HG03135 (cell line): ENCODE results near the gene CCDC150.
"Not testable (repeated sequence)": the region's sequence is repeated elsewhere in the genome, so short reads cannot be mapped to it uniquely, and the experiment has no call there.

Source experiments
- ATAC-seq: cut with Tn5 transposase; IDR thresholded peaks from one replicate; pipeline ENCODE4 v1.9.1; 2021; ENCODE audit warnings: mild to moderate bottlenecking, moderate library complexity; ENCODE audit not compliant: unreplicated experiment

Gene CCDC150

DNA sequence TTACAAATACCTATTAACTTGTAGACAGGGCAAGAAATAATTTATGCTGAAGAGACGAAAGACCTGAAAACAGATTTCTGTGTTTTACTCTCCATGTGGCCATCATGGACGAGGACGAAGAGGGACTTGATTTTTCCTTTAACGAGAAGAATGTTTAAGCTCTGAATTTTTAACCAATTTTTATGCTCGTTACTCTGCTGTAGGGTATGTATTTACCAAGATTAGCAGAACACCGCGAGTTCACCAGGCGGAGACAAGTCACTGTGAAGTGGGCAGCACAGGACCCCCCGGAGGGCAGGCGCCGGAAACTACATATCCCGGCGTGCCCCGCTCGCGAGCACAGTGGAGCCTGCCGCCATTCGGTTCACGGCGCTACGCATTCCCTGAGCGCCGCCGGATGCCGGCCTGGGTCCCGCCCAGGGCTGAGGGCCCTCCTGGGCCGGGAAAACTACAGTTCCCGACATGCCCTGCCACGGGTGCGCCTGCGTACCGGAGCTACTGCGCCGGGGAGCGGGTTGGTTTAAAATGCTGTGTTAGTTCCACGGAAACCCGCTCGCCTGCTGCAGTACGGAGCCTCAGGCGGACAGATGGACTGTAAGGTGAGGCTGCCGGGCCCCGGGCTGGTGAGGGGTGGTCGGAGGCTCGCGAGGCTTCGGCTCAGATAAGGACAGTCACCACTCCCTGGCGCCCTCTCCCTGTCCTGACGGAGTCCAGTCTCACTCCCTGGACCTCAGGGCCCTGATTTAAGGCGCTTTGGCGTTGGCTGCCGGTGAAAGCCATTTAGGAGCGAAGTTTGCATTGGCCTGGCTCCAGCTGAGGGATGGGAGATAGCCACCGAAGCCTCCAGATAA, at the start of gene CCDC150:
Gene CCDC150, plus strand, starts transcription at position 536 of the 851 bp plus-strand sequence. Its CDS starts 52 bp downstream, at position 588.
- peak; percentile 100 for ATAC-seq

DNA sequence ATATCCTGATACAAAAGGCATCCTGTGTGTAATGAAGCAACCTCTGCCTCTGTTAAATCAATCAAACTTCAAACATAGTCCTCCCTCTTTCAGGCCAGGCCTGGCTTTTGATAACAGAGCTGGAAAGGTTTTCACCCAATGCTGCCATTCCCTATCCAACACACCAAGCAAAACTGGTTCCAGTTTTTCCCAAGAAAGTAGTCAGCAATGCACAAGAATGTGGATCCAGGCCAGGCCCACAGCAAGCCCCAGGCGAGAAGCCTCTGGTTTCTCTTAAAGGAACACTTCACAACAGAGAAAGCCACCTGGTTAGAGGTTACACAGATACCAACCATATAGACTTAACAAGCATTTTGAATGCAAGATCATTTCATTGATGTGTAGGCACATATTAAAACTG, 49.2 kb upstream of the CCDC150 start:
- no peak for ATAC-seq

DNA sequence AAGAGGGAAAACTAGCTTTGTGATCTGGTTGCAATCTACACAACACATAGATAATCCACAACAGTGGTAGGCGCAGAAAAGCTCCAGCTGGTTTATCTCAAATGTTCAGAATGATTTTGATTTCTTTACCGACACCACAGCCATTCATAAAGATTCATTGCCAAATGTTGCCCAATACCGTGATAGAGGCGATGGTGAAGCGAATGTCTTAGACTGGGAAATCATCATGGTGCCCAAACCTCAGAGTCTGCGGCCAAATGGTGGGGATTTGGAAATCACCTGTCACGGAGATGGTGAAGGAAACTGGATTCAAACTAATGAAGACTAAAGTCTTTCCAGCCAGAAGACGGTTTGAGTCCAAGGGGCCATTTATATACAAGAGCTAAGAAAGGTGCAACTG, 48.5 kb upstream of the CCDC150 start:
- ATAC-seq = no peak

DNA sequence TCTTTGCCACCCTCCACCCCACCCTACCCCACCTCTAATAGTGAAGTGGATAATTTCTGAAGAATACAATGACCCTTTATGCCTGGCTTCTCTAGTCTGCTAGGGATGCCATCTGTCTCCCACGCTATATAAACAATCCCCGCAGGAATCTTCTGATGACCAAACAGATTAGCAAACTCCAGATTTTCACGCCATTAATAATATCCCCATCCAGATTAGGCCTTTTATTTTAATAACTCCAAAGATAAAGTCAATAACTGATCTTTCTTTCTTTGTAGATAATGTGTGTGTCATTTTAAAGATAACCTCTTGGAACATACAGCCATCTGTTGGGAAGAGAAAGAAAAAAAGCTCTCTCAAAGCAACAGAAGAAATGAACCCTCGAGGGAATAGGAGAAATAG, 47.9 kb upstream of the CCDC150 start:
- no peak for ATAC-seq

DNA sequence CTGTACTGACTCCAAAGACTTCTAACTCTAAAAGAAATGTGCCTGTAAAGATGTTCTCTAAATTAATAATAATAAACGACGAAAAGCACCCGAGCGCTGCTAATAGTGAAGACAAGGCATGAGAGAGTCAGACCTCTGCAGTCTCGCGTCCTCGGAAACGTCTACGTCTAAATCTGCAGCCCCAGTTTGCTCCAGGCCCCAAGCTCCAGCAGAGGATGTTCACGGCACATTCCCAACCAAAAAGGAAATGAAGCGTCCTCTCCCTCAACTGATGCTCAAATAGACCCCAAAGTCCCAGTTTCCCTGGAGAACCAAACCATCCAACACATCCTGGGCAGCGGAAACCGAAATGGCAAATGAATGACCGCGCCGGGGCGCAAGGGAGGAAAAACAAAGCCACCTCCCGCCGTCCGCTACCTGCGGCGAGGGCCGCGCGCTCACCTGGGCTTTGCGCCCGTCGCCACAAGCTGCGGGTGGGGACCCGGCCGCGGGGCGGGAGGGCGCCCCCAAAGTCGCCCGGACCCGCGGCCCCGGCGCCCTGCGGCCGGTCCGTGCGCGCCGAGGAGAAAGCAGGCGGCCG, 47.1 kb upstream of the CCDC150 start:
- ATAC-seq = peak; percentile 18

DNA sequence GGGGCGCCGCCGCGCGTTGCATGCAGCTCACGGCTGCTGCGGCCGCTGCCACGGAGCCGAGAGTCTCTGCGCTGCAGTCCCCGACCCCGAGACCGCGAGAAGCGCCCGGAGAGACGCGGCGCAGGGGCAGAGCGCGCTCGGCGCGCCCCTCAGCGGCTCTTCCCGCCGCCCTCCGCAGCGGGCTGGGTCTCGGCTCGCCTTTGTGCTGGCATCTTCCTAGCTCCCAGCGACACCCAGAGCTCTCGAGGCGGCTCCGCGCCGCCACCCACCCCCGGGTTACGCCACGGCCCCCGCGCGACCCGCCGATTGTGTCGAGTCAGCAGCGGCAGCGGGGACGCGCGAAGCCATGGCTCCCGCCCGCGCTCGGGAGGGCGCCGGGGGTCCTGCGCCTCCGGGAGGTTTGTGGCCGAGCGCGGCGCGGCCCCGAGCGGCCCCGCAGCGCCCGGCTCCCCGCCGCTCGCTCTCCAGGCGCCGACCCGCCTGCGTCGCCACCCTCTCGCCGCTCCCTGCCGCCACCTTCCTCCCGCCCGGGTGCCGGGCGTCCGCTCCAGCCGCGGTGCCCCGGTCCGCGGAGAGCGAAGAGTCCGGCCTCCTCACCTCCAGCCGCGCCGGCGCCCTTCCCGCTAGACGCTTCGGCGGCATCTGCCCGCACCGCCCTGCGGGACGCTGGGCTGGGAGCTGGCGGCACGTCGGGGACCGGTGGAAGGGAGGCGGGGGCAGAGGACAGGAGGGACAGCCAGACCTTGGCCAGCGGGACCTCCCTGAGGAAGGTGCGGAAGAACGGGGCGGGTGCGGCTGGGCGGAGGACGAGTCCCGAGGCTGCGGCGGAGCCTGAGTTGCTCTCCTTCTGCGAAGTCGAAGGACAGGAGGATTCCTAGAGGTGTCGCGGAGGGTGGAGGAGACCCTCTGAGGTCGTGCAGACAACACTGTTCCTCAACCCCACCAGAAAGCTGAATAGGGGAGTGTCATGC, 46.3 kb upstream of the CCDC150 start, which contains the start of gene HECW2:
Gene HECW2, minus strand, starts transcription at position 644 of the 971 bp plus-strand sequence.
- peak; percentile 59 for ATAC-seq

DNA sequence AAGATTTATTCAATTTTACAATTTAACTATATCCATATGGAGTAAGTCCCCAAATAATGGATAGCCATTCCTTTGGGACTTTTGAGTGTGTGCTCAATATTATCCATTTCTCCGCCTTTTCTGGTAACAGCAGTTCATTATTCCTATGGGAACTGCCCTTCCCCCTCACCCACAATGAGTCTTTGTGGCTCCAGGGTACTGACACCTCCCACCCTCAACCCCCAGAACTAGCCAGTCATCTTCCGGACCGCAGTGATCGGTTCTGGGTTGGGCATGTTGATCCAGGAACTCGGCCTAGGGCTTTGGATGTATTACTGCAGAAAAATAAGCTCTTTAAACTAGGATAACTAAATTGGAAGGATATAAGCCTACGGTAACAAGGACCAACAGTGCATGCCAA, 45.4 kb upstream of the CCDC150 start:
- no peak for ATAC-seq

DNA sequence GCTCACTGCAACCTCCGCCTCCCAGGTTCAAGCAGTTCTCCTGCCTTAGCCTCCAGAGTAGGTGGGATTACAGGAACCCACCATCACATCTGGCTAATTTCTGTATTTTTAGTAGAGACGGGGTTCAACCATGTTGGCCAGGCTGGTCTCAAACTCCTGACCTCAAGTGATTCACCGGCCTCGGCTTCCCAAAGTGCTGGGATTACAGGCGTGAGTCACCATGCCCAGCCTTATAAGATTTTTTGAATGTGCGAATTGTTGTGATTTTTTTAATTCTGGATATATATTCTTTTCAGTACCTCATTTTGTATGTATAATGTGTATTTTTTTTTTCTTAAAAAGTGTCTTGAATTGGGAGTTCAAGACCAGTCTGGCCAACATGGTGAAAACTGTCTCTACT, 42.0 kb upstream of the CCDC150 start:
- no peak for ATAC-seq

DNA sequence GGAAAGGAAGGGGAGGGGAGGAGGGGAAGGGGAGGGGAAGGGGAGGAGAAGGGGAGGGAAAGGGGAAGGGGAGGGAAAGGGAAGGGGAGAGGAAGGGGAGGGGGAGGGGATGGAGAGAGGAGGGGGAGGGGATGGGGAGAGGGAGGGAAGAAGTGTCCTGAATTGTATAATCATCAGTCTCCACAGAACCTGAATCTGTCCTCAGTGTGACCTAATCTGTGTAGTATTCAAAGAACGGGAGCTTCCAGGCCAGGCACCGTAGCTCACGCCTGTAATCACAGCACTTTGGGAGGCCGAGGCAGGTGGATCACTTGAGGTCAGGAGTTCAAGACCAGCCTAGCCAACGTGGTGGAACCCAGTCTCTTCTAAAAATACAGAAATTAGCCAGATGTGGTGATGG, 41.1 kb upstream of the CCDC150 start:
- no peak for ATAC-seq

DNA sequence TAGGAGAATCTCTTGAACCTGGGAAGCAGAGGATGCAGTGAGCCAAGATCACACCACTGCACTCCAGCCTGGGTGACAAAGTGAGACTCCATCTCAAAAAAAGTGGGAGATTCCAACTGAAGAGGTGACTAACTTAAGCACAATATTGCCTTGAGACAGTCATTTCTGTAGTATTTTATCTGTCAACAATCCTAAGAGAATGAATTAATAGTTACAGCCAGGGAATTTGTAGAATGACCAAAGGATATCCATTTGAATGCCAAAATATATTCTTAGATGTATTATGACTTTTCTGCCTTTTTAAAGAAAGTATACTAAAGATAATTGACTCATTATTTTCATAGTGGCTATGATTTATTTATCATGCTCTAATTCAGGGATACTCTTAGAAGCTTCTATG, 40.7 kb upstream of the CCDC150 start:
- no peak for ATAC-seq

DNA sequence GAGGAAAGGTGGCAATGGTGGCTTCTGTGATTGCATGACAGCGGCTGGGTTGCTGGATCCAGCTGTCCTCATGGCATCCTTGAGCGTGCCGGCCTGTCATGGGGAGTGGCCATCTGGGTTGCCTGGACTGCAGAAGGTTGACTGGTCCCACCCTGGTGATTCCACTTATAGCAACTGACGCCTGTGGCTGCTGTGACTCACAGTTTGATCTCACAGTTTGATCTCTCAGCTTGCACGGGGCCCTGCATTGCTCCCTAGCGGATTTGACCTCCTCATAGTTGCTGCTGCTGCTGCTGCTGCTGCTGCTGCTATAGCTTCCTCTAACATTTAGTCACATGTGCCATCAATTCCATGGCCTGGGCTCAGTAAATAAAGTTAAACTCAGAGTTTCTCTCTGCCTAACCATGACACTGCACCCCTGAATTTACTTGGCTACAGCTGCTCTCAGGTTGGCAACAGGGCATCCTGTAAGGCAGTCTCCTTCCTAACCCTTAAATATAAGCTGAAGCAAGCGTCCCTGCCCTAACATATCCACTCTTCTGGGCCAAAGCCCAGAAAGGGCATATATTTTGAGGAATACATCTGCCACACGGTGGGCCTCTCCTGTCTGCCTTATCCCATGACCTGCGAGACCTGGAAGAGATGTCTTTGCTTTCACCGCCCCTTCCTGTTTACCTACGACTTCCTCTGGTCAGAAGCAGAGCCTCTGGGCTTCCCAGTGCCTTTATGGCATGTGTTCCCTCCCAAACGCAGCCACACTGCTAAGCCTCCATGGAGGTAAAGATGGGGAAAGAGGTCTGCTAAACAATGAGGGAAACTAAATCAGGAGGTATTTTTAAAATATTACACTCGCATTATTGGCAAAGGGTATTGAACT, 37.8 kb upstream of the CCDC150 start:
- ATAC-seq = no peak

DNA sequence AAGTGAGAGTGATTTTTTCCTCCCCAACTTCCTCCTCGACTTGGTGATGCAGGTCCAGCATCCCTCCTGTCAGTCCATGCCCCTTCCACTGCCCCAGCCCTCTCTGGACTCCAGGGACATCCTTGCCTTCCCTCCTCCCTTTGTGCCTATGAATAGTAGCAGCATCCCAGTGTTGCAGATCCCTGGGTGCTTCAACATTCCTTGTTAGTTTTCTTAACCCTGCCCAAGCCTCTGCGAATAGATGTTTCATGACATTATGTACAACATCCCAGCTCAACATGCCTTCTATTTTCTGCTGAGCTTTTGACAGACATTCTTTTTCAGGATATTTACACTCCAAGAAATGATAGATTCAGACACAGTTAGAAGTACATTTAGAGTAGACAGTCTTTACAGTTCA, 35.3 kb upstream of the CCDC150 start:
- no peak for ATAC-seq

DNA sequence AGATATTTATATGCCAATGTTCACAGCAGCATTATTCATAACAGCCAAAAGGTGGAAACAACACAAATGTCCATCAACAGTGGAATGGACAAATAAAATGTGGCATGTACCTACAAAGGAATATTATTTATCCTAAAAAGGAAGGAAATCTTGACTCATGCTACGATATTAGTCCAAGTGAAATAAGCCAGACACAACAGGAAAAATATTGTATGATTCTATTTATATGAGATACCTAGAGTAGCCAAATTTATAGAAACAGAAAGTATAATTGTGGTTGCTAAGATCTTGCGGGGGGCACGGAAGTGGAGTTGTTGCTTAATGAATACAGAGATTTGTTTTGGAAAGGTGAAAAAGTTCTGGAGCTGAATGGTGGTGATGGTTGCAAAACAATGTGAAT, 33.0 kb upstream of the CCDC150 start:
- no peak for ATAC-seq

DNA sequence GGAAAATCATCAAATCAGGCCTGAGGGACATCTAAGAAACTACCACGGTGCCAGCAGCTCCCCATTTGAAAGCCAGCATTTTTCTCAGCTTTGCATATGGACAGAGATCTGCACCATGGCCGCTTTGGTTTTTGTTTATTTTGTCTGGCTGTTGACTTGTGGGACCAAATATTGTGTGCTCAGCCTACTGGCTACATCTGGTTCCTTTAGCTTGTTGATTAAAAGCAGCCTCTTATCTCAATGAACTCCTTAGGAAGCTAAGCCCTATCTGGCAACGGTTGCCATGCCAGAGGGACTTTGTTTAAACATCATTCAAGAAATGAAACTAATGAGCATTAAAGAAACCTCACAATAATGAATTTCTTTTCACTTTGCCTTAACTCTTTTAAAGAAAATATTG, 32.4 kb upstream of the CCDC150 start:
- ATAC-seq = no peak

DNA sequence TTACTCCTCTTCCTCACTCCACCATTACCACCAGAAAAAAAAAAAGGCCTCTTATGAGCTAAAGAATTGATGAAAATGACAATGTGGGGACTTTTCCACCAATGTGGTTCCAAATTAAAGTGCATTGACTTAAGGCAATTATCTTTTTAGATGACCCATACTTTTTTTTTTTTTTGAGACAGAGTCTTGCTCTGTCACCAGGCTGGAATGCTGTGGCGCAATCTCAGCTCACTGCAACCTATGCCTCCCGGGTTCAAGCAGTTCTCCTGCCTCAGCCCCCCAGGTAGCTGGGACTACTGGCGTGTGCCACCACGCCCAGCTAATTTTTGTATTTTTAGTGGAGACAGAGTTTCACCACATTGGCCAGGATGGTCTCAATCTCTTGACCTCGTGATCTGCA, 31.6 kb upstream of the CCDC150 start:
- not testable (repeated sequence) for ATAC-seq

DNA sequence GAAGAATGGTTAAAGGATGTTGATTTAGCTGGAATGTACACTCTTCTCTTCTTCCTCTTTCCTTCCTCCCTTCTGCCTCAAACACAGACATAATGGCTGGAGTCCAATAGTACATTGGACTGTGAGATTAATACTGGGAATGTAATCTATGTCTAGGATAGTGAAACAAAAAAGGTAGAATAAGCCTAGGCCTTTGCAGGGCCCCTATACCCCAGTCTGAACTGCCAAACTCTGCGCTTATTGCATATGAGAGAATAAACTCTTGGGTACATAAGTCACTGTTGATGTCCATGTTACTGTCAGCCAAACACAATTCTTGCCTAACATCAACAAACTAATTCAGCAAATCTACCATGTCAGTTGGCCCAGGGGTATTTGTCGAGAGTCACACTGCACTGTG, 29.7 kb upstream of the CCDC150 start:
- no peak for ATAC-seq

DNA sequence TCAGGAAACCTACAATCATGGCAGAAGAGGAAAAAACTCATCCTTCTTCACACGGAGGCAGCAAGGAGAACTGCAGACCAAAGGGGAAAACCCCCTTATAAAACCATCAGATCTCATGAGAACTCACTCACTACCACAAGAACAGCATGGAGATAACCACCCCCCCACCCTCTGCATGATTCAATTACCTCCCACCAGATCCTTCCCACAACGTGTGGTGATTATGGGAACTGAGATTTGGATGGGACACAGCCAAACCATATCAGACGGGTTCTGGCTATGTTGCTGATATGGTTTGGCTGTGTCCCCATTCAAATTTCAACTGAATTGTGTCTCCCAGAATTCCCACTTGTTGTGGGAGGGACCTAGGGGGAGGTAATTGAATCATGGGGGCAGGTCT, 28.7 kb upstream of the CCDC150 start:
- no peak for ATAC-seq

DNA sequence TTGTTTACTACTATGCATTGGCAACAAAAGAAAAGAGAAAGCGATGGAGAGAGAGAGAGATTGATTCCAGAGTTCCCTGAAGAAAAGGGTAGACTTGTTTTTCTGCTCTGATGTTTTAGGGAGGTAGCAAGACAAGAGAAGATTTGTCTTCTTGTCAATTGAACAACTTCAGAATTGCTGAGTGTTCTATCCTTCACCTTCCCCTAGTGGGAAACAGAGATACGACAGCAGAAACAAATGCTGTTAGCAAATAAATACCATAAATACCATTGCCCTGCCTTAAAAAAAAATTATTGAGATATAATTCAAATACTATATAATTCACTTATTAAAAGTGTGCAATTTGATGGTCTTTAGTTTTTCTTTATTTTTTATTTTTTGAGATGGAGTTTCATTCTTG, 26.2 kb upstream of the CCDC150 start:
- ATAC-seq = no peak

DNA sequence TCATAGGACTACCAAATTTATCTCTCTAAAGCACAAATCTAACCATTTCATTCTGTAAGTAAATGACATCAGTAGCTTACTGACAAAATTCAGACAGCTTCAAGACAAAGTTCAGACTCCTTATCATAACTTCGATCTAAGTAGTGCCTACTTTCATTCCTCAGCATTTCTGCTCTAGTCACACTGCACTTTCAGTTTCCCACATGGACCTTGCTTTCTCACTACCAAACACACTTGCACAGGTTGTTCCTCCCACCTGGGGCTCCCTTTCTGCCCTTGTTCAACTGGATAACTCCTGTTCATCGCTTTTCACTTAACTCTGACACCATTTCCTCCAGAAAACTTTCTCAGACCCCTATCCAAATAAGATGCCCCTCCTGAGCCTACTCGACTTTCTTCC, 22.1 kb upstream of the CCDC150 start:
- no peak for ATAC-seq

DNA sequence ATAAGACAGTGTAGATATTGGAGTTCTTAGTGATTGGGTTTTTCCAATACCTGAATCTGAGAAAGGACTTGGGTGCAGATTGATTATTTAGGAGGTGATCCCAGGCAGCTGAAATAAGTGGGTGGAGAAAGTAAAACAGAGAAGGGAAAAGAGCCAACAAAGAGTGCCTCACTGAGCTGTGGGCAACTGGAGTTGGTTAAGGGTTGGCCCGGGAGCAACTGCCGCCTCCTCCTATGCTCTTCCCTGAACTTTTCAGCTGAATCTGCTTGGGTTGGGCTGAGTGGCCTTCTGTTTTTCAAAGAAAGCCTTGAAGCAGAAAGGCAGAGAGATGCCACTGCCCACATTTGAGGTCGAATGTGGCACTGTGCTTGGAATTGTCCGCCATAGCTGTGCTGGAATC, 20.9 kb upstream of the CCDC150 start:
- ATAC-seq = no peak
